Neural progenitor cell (in vitro differentiated cells): ENCODE measurements around the gene ITPA.

Experiments used
- EZH2 ChIP-seq: fragments of 200-600 bp; sonication (generic); IDR thresholded peaks from 2 replicates; pipeline ENCODE4 v1.6.1; 2017; ENCODE audit warnings: antibody characterized with exemption, mild to moderate bottlenecking, moderate library complexity
- TF ChIP-seq, protein P1 (sequence below): fragments of 200-600 bp; sonication (generic); IDR thresholded peaks from 2 replicates; pipeline ENCODE4 v1.5.1; 2017; ENCODE audit warnings: antibody characterized with exemption, mild to moderate bottlenecking

DNA sequence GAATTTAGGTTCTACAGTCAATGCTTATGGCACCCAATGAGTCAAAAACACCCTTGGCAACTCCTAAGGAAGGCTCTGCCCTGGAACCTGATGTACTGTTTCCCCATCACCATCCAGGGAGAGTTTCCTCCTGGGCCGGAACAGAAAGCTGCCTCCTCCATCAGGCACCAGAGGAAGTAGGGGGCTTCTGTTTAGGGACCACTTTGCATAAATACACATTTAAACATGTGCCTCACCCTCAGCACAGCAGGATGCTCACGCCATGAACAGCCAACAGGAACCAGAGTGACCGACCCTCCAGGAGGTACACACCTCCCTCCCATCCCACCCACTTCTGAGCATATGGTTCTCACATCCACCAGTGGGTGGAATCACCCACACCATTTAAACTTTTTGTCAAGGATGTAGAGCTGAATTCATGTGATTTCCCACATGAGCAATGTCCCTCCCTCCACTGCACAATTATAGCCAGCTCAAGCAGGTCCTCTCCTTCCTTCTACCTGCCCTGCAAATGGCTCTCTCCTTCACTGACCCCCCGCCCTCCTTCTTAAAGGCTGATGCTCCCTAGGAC, 19.7 kb upstream of the ITPA start:
- TF ChIP-seq EZH2: no peak
- TF ChIP-seq, protein P1, sequence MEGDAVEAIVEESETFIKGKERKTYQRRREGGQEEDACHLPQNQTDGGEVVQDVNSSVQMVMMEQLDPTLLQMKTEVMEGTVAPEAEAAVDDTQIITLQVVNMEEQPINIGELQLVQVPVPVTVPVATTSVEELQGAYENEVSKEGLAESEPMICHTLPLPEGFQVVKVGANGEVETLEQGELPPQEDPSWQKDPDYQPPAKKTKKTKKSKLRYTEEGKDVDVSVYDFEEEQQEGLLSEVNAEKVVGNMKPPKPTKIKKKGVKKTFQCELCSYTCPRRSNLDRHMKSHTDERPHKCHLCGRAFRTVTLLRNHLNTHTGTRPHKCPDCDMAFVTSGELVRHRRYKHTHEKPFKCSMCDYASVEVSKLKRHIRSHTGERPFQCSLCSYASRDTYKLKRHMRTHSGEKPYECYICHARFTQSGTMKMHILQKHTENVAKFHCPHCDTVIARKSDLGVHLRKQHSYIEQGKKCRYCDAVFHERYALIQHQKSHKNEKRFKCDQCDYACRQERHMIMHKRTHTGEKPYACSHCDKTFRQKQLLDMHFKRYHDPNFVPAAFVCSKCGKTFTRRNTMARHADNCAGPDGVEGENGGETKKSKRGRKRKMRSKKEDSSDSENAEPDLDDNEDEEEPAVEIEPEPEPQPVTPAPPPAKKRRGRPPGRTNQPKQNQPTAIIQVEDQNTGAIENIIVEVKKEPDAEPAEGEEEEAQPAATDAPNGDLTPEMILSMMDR: no peak
